Islet of Langerhans (tissue), 1 donor: ENCODE results near the gene VGLL2.

Experiments used
- FAIRE-seq: peaks from one replicate; lab custom pipeline; 2011; peaks lifted over from hg19 to GRCh38; lab: Jason Lieb, UNC

Gene VGLL2

DNA sequence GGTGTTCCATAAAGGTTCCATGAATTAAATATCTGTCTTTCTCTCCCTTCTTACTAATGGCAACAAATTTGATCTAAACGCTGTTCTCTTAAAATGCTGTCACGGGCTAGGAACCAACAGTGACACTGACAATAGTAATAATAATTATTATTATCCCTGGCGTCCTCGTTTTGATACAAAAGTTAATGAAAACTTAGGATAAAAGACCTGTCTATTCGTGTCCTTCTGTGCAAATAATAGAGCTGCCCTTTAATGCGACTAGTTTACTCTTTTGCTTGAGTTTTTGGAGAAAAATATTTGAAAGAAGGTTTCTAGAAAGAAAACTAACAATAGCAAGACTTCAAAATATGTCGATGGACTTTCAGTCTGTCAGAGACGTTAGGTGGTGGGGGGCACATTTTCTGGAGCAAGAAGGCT lies 4.3 kb downstream of the VGLL2 start:
- FAIRE-seq = no peak

- no peak for FAIRE-seq
Observed at GRCh38 chr6:117270055-117270842, 4.9 kb downstream of the VGLL2 start.

DNA sequence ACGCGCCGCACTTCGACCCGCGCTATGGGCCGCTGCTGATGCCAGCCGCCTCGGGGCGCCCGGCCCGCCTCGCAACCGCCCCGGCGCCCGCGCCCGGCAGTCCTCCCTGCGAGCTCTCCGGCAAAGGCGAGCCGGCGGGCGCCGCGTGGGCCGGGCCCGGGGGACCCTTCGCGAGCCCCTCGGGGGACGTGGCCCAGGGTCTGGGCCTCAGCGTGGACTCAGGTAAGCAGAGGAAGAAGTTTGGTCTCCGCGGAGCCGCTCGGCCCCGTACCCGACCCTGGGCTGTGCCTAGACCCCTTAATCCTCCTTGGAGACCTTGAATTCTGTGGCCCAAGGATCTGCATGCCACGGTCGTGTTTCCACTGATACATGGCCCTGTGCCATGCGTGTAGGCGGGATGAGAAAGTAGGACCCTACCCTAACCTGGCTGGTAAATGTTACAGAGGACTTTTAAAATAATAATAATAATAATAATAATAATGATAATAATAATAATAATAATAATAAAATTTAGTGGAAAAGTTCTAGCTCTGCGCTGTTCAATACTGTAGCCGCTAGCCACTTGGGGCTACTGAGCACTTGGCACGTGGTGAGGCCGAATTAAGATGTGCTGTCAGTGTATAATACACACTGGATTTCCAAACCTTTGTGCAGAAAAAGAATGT lies 5.6 kb downstream of the VGLL2 start:
- no peak for FAIRE-seq

DNA sequence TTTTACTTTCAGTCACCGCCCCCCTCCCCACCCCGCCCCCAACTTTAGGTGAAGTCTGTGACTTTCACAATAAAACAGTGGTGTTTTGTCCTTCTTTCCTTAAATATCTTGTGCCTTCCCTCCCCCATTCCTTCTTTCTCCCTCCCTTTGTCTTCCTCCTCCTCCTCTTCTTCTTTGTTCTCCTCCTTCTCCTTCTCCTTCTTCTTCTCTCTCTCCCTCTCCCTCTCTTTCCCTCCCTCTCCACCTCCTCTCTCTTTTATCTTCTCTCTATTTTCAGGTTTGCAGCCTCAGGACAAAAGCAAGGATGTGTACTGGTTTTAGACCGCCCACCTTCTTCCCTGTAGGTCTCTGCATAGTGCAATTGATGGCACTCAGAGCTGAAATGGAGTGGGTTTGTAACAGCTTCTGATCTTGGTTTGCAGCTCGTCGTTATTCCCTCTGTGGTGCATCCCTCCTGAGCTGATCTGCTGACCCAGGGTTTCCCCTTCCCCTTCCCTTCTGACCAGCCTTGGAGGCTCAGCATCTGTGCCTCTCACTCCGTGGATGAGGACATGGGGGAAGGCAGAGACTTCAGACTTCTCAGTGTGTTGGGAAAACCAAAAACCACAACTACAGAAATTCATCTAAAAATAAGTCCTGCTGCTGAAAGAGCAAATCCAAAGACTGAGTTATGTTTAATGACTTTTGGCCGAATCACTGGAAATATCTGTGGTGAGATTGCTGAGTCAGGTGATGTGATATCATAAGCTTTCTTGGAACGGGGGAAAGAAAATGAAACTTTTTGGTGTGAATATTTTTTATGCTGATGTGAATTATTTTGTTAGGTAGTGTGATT lies 6.9 kb downstream of the VGLL2 start:
- FAIRE-seq = no peak

DNA sequence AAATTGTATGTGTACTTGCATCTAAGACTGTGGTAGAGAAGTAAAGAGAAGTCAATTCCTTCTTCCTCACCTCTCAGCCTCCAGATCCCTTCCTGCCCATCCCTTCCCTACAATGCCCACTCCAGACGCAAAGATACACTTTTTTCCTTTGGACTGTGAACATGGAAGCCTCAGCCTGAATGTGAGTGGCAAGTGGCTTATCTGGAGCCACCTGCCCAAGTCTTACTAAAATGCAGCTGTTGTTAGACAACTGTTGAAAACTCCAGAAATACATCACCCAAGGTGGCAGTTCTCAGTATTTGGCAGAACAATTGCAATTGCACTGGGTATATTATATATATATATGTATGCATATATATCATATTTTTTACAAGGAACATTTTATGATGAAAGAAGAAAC lies 7.5 kb downstream of the VGLL2 start:
- FAIRE-seq = no peak

- no peak for FAIRE-seq
Observed at GRCh38 chr6:117275205-117275604, 9.8 kb downstream of the VGLL2 start.

GRCh38 chr6:117275711-117276110 lies 10.4 kb downstream of the VGLL2 start:
- no peak for FAIRE-seq

- no peak for FAIRE-seq
Observed at GRCh38 chr6:117276778-117277316, 11.5 kb downstream of the VGLL2 start.

DNA sequence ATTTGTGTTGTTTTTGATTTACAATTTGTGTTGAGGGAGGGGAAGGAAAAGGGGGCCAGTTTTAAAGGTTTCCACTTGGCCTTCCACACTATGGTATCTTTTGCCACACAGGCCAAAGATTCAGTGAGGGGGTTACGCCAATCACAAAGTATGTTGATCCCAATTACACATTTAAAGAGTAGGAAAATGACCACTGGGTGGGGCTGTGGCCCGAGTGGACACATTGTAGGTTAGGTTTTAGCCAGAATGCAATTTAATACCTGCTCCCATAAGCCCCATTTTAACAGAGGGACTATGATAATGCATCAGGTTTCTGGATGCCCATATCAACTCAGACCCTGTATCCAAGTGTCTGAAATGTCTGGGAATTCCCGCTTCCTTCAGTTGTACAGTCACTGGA lies 15.6 kb downstream of the VGLL2 start:
- FAIRE-seq = no peak

DNA sequence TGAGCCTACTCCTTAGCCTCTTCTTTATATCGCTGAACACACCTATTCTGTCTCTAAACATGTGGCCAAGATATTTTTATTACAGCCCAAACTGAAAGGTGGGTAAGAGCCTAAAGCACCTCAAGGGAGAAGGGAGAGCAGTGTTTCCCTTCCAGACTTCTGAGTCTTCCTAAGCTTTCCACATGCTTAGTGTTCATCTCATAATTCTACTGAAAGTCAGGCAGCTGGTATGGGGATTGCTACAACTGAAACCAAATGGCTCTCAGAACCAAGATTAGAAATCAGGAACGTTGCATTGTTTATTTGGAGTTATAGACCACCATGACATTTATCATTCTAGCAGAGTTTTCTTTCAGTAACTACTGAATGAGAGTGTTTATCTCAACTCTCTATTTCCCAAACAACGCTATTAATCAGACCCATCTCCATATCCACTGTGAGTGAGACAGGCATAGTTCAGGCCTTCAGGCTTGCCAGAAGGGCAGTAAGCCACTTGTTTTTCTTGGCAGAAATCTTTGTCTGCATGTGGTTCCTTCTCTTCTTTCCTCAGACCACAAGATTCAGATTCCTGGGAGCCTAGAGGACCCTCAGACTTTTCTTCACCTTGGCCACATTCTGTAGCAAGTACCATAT lies 22.8 kb downstream of the VGLL2 start:
- FAIRE-seq = no peak

DNA sequence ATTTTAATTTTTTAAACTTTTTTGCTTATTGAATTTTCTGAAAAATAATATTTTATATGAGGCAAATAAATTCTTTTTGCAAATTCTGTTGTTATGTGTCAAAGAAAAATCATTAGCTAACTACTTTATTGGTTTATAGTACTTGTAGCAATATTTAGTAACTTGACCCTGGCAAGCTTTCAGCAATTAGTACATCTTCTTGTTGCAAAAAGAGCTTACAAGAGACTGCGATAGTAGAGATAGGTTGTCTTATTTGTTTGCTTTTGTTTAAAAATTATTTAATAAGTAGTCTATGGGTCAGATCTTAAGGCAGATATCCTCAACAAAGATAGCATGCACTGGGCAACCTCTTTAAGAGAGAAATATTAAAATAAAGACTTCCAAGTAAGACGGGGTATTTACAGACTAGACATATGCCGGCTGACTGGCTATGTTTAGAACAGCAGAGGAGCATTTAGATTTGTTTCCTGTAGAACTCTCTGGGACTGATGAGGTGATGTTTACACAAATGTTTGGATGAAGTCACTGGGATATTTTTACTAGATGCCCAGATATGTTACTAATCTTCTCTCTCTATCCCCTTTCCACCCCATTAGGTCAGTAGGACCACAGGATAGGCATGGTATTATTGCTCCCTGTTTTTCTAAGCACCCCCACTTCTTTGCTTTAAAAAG lies 25.0 kb downstream of the VGLL2 start:
- FAIRE-seq = peak; percentile 24

GRCh38 chr6:117298941-117299340 lies 33.6 kb downstream of the VGLL2 start:
- no peak for FAIRE-seq

DNA sequence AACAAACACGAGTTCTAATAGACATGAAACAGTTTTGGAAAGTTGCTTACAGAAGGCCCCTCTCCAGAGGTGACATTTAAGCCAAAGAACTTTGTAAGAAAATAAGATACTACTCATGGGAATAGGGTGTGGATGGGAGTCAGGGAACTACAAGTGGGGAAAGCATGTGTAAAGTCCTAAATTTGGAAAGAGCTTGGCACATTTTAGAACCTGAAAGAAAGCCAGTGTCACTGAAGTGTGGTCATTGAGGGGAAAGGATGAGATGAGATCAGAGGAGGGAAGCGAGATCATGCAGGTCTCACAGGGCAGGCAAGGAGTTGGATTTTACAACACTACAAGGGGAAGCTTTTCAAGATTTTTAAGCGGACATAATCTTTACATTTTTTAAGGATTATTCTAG lies 38.0 kb downstream of the VGLL2 start:
- no peak for FAIRE-seq

GRCh38 chr6:117304446-117304845 lies 39.1 kb downstream of the VGLL2 start:
- FAIRE-seq = no peak

DNA sequence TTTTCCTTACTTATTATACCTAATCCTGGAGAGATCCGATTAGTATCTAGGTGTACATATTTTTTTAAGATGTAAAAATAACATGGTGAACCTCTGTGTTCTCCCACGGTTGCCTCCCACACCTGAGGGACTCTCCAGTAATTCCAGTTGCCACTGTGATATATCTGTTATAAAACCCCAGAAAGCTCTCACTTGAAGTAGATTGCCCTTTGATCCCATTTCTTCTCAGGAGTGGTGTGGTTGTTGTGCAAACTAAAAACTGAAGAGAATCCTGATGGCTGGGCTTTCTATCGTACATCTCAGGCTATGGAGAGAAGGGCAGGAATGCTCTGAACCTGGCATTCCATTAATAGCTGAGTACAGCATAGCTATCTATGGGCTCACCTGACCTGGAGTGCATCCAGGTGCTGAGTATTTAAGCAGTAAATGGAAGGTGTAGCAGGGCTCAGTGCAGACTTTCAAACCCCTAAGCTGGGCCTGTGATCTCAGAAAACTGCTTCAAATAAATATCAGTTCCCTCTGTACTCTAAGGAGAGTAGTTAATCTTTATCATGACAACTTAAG lies 41.0 kb downstream of the VGLL2 start:
- no peak for FAIRE-seq

- FAIRE-seq = no peak
Observed at GRCh38 chr6:117307655-117308054, 42.3 kb downstream of the VGLL2 start.

GRCh38 chr6:117309069-117309468 lies 43.7 kb downstream of the VGLL2 start:
- no peak for FAIRE-seq

DNA sequence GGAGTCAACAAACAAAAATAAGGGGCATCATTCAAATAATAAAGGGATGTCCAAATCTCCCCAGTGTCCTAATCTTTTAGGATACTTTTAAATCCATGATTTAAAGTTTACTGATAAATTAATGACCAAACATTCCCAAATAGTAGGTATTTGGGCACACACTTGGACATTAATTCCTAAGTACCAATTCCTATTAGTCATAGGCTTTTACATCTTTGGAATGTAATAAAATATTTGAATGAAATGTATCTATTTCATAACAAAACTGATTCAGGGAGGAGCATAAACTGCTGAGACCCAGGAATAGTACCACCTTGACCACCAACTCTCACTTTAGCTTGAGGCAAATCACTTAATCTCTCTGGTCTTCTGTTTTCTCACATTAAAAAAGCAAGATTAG lies 44.3 kb downstream of the VGLL2 start:
- FAIRE-seq = no peak

DNA sequence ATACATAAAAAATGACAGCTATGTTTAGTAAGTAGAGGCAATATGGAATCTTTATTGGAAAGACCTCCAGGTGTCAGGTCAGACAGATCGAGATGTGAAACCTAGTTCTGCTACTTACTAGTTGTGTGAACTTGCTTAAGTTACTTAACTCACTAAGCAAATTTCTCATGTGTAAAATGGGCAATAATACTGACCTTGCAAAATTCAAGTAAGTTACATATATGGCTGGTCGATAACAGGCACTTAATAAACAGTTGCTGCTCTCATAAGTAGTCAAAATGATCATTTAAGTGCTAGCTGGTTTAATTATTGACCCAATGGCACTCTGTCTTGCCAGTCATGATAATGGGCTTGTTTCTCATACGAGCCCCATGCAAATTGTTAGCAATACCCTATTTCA lies 46.0 kb downstream of the VGLL2 start:
- FAIRE-seq = no peak

DNA sequence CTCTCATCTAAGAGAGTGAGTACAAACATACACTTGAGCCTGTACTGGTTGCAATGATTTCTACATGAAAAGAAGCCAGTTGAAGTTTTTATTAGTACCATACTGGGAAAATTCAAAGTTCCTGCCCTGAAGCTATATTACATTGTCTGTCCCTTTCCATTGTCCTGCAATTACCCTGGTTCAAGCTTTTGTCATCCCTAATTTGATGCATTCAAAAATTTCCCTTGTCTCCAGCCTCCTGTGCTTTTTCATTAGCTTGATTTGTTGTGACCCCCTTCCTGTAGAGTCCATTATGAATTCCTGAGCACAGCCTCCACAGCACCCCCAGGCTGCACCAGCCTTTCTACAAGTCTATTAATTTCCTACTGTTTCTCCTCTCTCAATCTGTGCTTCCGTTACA lies 46.4 kb downstream of the VGLL2 start:
- FAIRE-seq = no peak

GRCh38 chr6:117317261-117317660 lies 51.9 kb downstream of the VGLL2 start:
- peak; percentile 84 for FAIRE-seq
